SK-N-SH treated with all-trans-retinoic acid at 6 μM for 48 hours (cell line): ENCODE measurements around the gene TSPAN18.

Experiments
- BACH2 ChIP-seq: fragments of 250-450 bp; sonication (Bioruptor Pico); IDR thresholded peaks from 2 replicates; pipeline ENCODE4 v1.9.0; 2021; ENCODE audit warnings: mild to moderate bottlenecking, borderline replicate concordance
- CREB5 ChIP-seq: fragments of 250-450 bp; sonication (Bioruptor Pico); IDR thresholded peaks from 2 replicates; pipeline ENCODE4 v1.5.1; 2020; ENCODE audit warnings: low read depth, mild to moderate bottlenecking, moderate library complexity
- CSDC2 ChIP-seq: fragments of 250-450 bp; sonication (Bioruptor Pico); IDR thresholded peaks from 2 replicates; pipeline ENCODE4 v1.5.0; 2020; ENCODE audit warnings: mild to moderate bottlenecking, moderate library complexity
- GLIS3 ChIP-seq: fragments of 250-450 bp; sonication (Bioruptor Pico); IDR thresholded peaks from 2 replicates; pipeline ENCODE4 v1.5.0; 2020; ENCODE audit warnings: mild to moderate bottlenecking, moderate library complexity
- ISL1 ChIP-seq: fragments of 250-450 bp; sonication (Bioruptor Pico); IDR thresholded peaks from 2 replicates; pipeline ENCODE4 v2.1.2; 2022; ENCODE audit warnings: mild to moderate bottlenecking, moderate library complexity
- OSR1 ChIP-seq: fragments of 250-450 bp; sonication (Bioruptor Pico); IDR thresholded peaks from 2 replicates; pipeline ENCODE4 v1.8.0; 2022; ENCODE audit warnings: moderate library complexity, mild to moderate bottlenecking, inconsistent platforms
- PATZ1 ChIP-seq: fragments of 250-450 bp; sonication (Bioruptor Pico); IDR thresholded peaks from 2 replicates; pipeline ENCODE4 v1.8.0; 2020; ENCODE audit warnings: mild to moderate bottlenecking, moderate library complexity, borderline replicate concordance
- ZC3H10 ChIP-seq: fragments of 250-450 bp; sonication (Bioruptor Pico); IDR thresholded peaks from 2 replicates; pipeline ENCODE4 v1.5.1; 2021; ENCODE audit warnings: mild to moderate bottlenecking, moderate library complexity
- ZFP30 ChIP-seq: fragments of 450-650 bp; formaldehyde crosslinking; IDR thresholded peaks from 2 replicates; pipeline ENCODE4 v1.5.0; 2022; ENCODE audit warnings: mild to moderate bottlenecking, moderate library complexity
- ZNF8 ChIP-seq: fragments of 450-650 bp; formaldehyde crosslinking; IDR thresholded peaks from 2 replicates; pipeline ENCODE4 v1.5.0; 2020; ENCODE audit warnings: mild to moderate bottlenecking, moderate library complexity
- TF ChIP-seq, protein P1 (sequence below): fragments of 250-450 bp; sonication (Bioruptor Pico); IDR thresholded peaks from 2 replicates; pipeline ENCODE4 v1.5.1; 2021; ENCODE audit warnings: mild to moderate bottlenecking, moderate library complexity

DNA sequence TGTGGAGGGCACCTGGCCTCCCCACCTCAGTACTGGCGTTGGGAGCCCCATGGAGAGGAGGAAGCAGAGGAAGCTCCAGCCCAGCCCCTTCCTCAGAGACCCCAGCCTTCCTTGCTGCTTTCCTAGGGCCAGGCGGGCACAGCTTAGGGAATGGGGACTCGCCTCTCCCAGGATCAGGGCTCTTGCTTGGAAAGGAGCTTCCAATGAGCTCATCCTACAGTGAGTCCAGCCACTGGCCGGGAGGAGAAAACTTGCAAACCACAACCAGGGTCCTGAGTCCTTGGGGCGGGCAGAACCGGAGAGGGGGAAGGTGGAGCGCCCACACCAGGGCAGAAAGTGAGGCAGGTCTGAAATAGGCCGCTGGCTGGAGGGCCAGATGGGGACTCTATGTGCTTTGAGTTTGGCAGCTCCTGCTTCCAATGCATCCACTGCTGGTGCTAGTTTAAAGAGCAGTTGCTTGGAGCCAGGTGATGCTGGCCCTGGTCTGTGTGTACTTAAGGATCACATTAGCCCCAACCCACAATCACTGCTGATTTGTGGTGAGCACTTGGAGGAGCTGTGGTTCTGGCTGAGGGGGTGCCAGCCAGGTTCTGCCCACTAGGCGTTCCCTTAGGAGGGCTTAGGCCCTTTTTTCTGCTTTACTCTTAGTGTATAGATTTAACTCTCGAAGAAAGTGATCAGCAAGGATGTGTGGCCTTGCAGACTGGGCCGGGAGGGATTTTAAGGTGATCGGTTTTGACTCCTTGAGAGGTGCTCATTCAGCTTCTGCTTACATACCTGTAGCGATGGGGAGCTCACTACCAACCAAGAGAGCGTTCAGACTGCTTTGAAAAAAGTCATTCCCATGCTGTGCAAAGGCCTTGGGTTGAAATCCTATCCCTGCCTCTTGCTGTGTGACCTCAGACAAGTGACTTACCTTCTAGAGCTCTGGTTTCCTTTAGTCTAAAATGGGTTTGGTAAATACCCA lies 142.0 kb downstream of the TSPAN18 start:
- no peak for TF ChIP-seq OSR1 (CRISPR knock-in tag)
- no peak for TF ChIP-seq ZNF8 (CRISPR knock-in tag)
- no peak for TF ChIP-seq ZFP30 (CRISPR knock-in tag)
- no peak for TF ChIP-seq BACH2 (CRISPR knock-in tag)
- no peak for TF ChIP-seq PATZ1
- no peak for TF ChIP-seq GLIS3 (CRISPR knock-in tag)
- no peak for TF ChIP-seq ISL1
- no peak for TF ChIP-seq CSDC2 (CRISPR knock-in tag)
- no peak for TF ChIP-seq ZC3H10
- no peak for TF ChIP-seq CREB5
- TF ChIP-seq, protein P1, sequence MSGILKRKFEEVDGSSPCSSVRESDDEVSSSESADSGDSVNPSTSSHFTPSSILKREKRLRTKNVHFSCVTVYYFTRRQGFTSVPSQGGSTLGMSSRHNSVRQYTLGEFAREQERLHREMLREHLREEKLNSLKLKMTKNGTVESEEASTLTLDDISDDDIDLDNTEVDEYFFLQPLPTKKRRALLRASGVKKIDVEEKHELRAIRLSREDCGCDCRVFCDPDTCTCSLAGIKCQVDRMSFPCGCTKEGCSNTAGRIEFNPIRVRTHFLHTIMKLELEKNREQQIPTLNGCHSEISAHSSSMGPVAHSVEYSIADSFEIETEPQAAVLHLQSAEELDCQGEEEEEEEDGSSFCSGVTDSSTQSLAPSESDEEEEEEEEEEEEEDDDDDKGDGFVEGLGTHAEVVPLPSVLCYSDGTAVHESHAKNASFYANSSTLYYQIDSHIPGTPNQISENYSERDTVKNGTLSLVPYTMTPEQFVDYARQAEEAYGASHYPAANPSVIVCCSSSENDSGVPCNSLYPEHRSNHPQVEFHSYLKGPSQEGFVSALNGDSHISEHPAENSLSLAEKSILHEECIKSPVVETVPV, result no peak
